A549 treated with DMSO at 1 μM for 4 hours (cell line): ENCODE data around the gene OAT. TPM values are rescaled to one million over a fixed set of nuclear protein-coding genes. Genes with fewer than 3 reads are reported as not detected.

Experiments used
- total RNA-seq: library from RNA; stranded (reverse); fragments of 200-300 nt; extraction: Qiagen RNA extraction; gene quantifications from 5 replicates; pipeline ENCODE4 v1.2.3, GENCODE V29; 2022; ENCODE audit warnings: low read depth

The OAT gene
- 63.2 to 96.4 TPM (median 76.3 TPM) in 5 replicates for total RNA-seq

GRCh38 chr10:124418726-124419501 lies at the start of gene OAT:
TSS of gene OAT (minus strand) at chr10:124418923. CDS start at chr10:124412171, 6,752 bp downstream.

GRCh38 chr10:124461642-124462347 lies 43.1 kb upstream of the OAT start, which contains the start of gene LHPP:
TSS of gene LHPP (plus strand) at chr10:124461823. CDS start at chr10:124461863, 40 bp downstream.

GRCh38 chr10:124450012-124450782 lies 31.5 kb upstream of the OAT start, which contains the start of gene NKX1-2:
TSS of gene NKX1-2 (minus strand) at chr10:124450035. CDS start at chr10:124449943, 92 bp downstream.

Other genes starting within 250 kb of the OAT start
- gene NKX1-2, start 31.1 kb upstream of the OAT start, total RNA-seq: 0.03 to 0.04 TPM in 2 of 5 replicates, not detected in the others
- 11.0 to 12.2 TPM (median 11.6 TPM) in 5 replicates for gene LHPP, start 42.9 kb upstream of the OAT start, total RNA-seq